ENCODE results near the gene SRSF3.
"Not testable (repeated sequence)": the region's sequence is repeated elsewhere in the genome, so short reads cannot be mapped to it uniquely, and the experiment has no call there.

SRSF3 gene

GRCh38 chr6:36563928-36564284, 30.3 kb upstream of the SRSF3 start:
- no peak for ATAC-seq (replicated peaks)
- Mint-ChIP-seq H3K27ac (no peak overlapping the region), H3K36me3 (no peaks in the 10 kb centered on the region), H3K27me3 (no peaks in the 10 kb centered on the region), H3K9me3 (no peaks in the 10 kb centered on the region), H3K4me1 (peaks cover 10 to 21% of the 10 kb centered on the region in 2 donors), H3K4me3 (no peak overlapping the region)
- no peak for DNase-seq

GRCh38 chr6:36566418-36566905, 27.7 kb upstream of the SRSF3 start:
- Mint-ChIP-seq H3K9me3 (peaks cover 0 to 2% of the 10 kb centered on the region in 2 donors), H3K4me3 (no peak overlapping the region), H3K36me3 (no peaks in the 10 kb centered on the region), H3K4me1 (peaks cover 3 to 5% of the 10 kb centered on the region in 2 donors), H3K27ac (no peak overlapping the region), H3K27me3 (no peaks in the 10 kb centered on the region)
- no peak for ATAC-seq (replicated peaks)
- no peak for DNase-seq

DNA sequence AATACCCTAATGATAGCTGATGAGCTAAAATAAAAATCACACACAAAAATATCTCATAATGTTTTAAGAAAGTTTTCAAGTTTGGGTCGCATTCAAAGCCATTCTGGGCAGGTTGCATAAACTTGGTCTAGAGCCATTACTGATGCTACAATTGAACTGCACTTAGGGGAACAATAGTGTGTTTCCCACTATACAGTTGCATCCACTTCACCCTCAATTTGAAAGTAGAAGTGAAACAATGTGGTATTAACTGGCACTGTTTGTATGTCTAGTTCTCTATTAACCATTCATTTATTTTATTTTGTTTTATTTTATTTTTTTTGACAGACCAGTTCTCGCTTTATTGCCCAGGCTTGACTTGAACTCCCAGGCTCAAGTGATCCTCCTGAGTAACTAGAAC, 23.9 kb upstream of the SRSF3 start:
- H3K36me3 Mint-ChIP-seq, result no peaks in the 10 kb centered on the region
- H3K4me3 Mint-ChIP-seq, result no peak overlapping the region

DNA sequence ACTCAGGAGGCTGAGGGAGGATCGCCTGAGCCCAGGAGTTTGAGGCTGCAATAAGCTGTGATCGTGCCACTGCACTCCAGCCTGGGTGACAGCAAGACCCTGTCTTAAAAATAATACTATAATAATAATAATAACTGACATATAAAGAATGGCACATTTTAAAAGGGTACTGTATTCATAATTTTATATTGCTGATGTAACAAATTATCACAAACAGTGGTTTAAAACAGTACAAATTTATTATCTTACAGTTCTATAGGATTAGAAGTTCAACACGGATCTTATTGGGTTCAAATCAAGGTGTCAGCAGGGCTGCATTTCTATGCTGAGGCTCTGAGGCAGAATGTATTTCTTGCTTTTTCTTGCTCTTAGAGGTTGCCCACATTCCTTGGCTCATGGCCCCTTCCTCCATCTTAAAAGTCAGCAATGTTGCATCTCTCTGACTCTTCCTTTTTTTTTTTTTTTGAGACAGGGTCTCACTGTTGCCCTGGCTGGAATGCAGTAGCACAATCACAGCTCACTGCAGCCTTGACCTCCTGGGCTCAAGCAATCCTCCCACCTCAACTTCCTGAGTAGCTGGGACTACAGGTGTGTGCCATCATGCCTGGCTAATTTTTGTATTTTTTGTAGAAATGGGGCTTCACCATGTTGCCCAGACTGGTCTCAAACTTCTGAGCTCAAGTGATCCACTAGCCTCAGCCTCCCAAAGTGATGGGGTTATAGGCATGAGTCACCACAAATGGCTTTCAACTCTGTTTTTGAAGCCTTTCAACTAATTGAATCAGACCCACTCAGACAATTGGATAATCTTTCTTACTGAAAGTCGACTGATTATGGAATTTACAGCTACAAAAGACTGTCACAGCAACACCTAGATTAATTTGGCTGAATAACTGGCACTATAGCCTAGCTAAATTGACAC, 22.8 kb upstream of the SRSF3 start:
- peak in 1 of 2 donors; percentile 17 for ATAC-seq (replicated peaks)
- Mint-ChIP-seq H3K4me1 (peaks cover 1 to 6% of the 10 kb centered on the region in 2 donors), H3K27ac (peak overlapping the region; percentile 89), H3K9me3 (peaks cover 0 to 2% of the 10 kb centered on the region in 2 donors), H3K4me3 (no peak overlapping the region), H3K36me3 (no peaks in the 10 kb centered on the region), H3K27me3 (no peaks in the 10 kb centered on the region)
- DNase-seq, result no peak

More for the DNA sequence above, 23.9 kb upstream of the SRSF3 start:
- H3K4me1 Mint-ChIP-seq, result peaks cover 1 to 5% of the 10 kb centered on the region in 2 donors
- DNase-seq (no peak), ATAC-seq (replicated peaks) (peak; percentile 99)
- H3K9me3 Mint-ChIP-seq, result peaks cover 0 to 2% of the 10 kb centered on the region in 2 donors
- H3K27me3 Mint-ChIP-seq, result no peaks in the 10 kb centered on the region
- no peak overlapping the region for H3K27ac Mint-ChIP-seq

DNA sequence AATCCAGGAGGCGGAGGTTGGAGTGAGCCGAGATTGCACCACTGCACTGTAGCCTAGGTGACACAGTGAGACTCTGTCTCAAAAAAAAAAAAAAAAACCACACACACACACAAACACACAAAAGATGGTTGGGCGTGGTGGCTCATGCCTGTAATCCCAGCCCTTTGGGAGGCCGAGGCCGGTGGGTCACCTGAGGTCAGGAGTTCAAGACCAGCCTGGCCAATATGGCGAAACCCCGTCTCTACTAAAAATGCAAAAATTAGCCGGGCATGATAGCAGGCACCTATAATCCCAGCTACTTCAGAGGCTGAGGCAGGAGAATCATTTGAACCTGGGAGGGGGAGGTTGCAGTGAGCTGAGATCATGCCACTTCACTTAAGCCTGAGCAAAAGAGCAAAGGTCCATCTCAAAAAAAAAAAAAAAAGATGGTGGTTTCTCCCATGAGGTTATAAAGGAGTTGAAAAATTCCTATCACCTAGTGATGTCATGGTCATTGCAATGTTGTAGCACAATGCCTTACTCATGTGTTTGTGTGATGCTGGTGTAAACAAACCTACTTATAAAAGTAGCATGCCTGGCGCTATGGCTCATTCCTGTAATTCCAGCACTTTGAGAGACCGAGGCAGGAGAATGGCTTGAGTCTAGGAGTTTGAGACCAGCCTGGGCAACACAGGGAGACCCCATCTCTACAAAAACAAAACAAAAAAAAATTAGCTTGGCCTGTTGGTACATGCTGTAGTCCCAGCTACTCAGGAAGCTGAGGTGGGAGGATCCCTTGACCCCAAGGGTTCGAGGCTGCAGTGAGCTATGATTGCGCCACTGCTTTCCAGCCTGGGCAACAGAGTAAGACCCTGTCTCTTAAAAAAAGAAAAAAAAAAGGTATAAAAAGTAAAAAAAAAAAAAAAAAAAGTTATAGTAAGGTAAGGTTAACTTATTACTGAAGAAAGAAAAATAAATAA, 21.5 kb upstream of the SRSF3 start:
- H3K9me3 Mint-ChIP-seq; H3K4me3 Mint-ChIP-seq; H3K27ac Mint-ChIP-seq; DNase-seq; ATAC-seq (replicated peaks); H3K27me3 Mint-ChIP-seq; H3K36me3 Mint-ChIP-seq: not testable (repeated sequence)
- peaks cover 1 to 11% of the 10 kb centered on the region in 2 donors for H3K4me1 Mint-ChIP-seq

DNA sequence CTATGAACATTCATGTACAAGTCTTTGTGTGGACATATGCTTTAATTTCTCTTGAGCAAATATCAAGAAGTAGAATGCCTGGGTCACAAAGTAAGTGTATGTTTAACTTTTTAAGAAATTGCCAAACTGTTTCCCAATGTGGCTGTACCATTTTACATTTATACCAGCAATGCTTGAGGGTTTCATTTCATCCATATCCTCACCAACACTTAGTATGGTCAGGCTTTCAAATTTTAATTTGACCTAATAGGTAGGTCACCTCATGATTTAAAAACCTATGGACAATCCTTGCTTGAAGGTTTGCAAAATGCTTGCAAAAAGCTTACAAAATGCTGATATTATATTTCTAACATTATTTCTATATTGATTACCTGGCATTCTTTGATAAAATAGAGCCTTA, 19.5 kb upstream of the SRSF3 start:
- no peaks in the 10 kb centered on the region for H3K27me3 Mint-ChIP-seq
- no peak for DNase-seq
- H3K4me1 Mint-ChIP-seq, result peaks cover 2 to 13% of the 10 kb centered on the region in 2 donors
- H3K4me3 Mint-ChIP-seq, result no peak overlapping the region
- no peak overlapping the region for H3K27ac Mint-ChIP-seq
- H3K9me3 Mint-ChIP-seq, result peaks cover 0 to 2% of the 10 kb centered on the region in 2 donors
- H3K36me3 Mint-ChIP-seq, result no peaks in the 10 kb centered on the region
- ATAC-seq (replicated peaks), result no peak

DNA sequence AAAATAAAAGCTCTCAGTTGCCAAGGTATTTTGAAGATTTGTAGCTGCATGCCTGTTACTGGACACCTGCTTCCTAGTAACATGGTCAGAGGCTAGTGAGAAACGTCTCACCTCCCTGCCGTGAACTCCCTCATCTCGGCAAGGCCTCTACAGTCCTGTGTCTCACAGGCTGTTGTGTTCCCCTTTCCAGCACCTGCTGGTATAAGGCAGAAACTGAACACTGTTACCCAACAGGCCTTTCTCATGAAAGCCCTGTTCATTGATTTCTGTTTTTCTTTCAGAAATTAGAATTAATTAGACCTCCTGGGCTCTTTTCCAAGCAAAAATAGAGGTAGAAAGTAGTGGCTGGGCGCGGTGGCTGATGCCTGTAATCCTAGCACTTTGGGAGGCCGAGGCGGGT, 17.6 kb upstream of the SRSF3 start:
- Mint-ChIP-seq H3K36me3 (no peaks in the 10 kb centered on the region), H3K4me1 (peaks cover 2 to 13% of the 10 kb centered on the region in 2 donors), H3K27me3 (no peaks in the 10 kb centered on the region), H3K9me3 (no peaks in the 10 kb centered on the region), H3K4me3 (no peak overlapping the region), H3K27ac (no peak overlapping the region)
- no peak for DNase-seq
- ATAC-seq (replicated peaks), result peak; percentile 53 to 56

- no peak overlapping the region for H3K27ac Mint-ChIP-seq
These were observed 16.9 kb upstream of the SRSF3 start for GRCh38 chr6:36577301-36577700.

GRCh38 chr6:36578030-36578429, 16.1 kb upstream of the SRSF3 start:
- H3K9me3 Mint-ChIP-seq, result no peaks in the 10 kb centered on the region
- no peak overlapping the region for H3K27ac Mint-ChIP-seq
- no peak overlapping the region for H3K4me3 Mint-ChIP-seq
- H3K4me1 Mint-ChIP-seq, result peaks cover 2 to 13% of the 10 kb centered on the region in 2 donors
- DNase-seq (no peak), ATAC-seq (replicated peaks) (no peak)
- no peaks in the 10 kb centered on the region for H3K36me3 Mint-ChIP-seq
- no peaks in the 10 kb centered on the region for H3K27me3 Mint-ChIP-seq

More at GRCh38 chr6:36577301-36577700, 16.9 kb upstream of the SRSF3 start:
- ATAC-seq (replicated peaks), result no peak
- Mint-ChIP-seq H3K9me3 (no peaks in the 10 kb centered on the region), H3K4me1 (peaks cover 2 to 13% of the 10 kb centered on the region in 2 donors), H3K27me3 (no peaks in the 10 kb centered on the region), H3K4me3 (no peak overlapping the region), H3K36me3 (no peaks in the 10 kb centered on the region)
- DNase-seq, result no peak

- Mint-ChIP-seq H3K27me3 (no peaks in the 10 kb centered on the region), H3K4me3 (no peak overlapping the region), H3K27ac (no peak overlapping the region), H3K36me3 (no peaks in the 10 kb centered on the region), H3K4me1 (peaks cover 2 to 13% of the 10 kb centered on the region in 2 donors), H3K9me3 (no peaks in the 10 kb centered on the region)
- ATAC-seq (replicated peaks), result no peak
- DNase-seq, result no peak
These were observed 15.7 kb upstream of the SRSF3 start for GRCh38 chr6:36578431-36578830.

GRCh38 chr6:36580184-36580526, 14.0 kb upstream of the SRSF3 start:
- DNase-seq, result no peak
- H3K36me3 Mint-ChIP-seq, result no peaks in the 10 kb centered on the region
- H3K4me1 Mint-ChIP-seq, result peaks cover 2 to 13% of the 10 kb centered on the region in 2 donors
- no peaks in the 10 kb centered on the region for H3K27me3 Mint-ChIP-seq
- no peak overlapping the region for H3K4me3 Mint-ChIP-seq
- ATAC-seq (replicated peaks), result no peak
- no peak overlapping the region for H3K27ac Mint-ChIP-seq
- no peaks in the 10 kb centered on the region for H3K9me3 Mint-ChIP-seq

DNA sequence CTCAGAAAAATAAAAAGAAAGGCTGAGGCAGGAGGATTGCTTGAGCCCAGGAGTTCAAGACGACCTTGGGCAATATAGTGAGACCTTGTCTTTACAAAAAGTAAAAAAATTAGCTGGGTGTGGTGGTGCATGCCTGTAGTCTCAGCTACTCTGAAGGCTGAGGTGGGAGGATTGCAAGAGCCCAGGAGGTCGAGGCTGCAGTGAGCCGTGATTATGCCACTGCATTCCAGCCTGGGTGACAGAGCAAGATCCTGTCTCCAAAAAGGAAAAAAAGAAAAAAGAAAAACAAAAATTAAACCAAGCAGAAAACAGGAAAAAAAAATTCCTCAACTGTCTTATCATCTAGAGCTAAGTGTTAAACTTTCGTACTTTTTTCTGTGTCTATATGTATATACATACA, 12.4 kb upstream of the SRSF3 start:
- Mint-ChIP-seq H3K4me1 (peaks cover 2 to 9% of the 10 kb centered on the region in 2 donors), H3K27ac (no peak overlapping the region), H3K36me3 (no peaks in the 10 kb centered on the region), H3K27me3 (no peaks in the 10 kb centered on the region), H3K4me3 (no peak overlapping the region), H3K9me3 (no peaks in the 10 kb centered on the region)
- DNase-seq (no peak), ATAC-seq (replicated peaks) (no peak)

DNA sequence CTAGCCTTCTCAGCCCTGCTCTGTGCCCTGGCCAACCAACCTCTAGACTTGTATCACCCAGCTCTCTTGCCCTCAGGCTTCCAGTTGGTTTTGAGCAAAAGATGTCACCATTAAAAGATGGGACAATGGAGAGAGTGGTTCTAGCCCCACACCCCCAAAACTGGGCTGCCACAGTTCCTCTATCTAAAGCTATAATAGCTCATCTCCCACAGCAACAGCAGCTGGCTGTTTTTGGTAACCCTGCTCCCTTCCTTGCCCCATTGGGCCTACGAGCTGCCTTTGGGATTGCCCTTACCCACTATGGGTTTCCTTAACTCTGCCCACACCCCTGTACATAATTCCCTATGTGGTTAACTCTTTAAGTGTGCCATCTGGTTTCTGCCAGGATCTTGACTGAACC, 7.6 kb upstream of the SRSF3 start:
- Mint-ChIP-seq H3K27ac (no peak overlapping the region), H3K4me1 (peaks cover 0 to 2% of the 10 kb centered on the region in 2 donors), H3K27me3 (no peaks in the 10 kb centered on the region), H3K9me3 (no peaks in the 10 kb centered on the region), H3K4me3 (no peak overlapping the region), H3K36me3 (no peaks in the 10 kb centered on the region)
- ATAC-seq (replicated peaks) (no peak), DNase-seq (no peak)

DNA sequence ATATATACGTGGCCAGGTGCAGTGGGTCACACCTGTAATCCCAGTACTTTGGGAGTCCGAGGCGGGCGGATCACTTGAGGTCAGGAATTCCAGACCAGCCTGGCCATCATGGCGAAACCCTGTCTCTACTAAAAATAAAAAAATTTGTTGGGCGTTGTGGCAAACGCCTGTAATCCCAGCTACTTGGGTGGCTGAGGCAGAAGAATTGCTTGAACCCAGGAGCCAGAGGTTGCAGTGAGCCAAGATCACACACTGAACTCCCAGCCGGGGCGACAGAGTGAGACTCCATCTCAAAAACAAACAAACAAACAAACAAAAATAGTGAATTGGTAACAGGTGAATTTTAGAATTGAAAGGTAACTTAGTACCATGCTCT, 5.1 kb upstream of the SRSF3 start:
- ATAC-seq (replicated peaks); H3K36me3 Mint-ChIP-seq; H3K4me3 Mint-ChIP-seq; H3K27me3 Mint-ChIP-seq; H3K27ac Mint-ChIP-seq; H3K9me3 Mint-ChIP-seq; DNase-seq: not testable (repeated sequence)
- peaks cover 10 to 15% of the 10 kb centered on the region in 2 donors for H3K4me1 Mint-ChIP-seq
